ENCODE results near the gene FAM216B.

The FAM216B gene

DNA sequence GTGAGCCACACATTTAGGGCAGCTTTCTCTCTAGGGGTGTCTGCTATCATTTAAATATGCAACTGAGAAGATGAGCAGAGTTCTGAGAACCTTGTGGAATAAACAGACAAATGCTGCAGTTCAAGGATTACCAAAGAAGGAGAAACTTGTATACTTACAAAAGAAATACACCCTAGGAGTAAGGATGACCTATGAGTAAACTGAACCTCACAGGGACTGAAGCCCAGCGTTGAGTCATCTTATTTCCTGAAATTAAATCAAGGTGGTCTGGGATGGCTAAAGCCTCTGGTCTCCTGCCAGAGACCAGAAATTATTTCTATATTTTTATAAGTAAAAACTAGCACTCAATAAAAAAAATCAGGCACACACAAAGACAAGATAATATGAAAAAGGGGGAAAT, 40.1 kb downstream of the FAM216B start:
- Histone ChIP-seq H3K27me3 (ENCODE audit: insufficient read depth, low read length, poor library complexity) (peaks cover 5% of the 10 kb centered on the region), H3K9me3 (ENCODE audit: insufficient read depth, low read length, severe bottlenecking) (no peaks in the 10 kb centered on the region), H2AFZ (ENCODE audit: low read depth, low read length) (no peak overlapping the region), H3K4me2 (ENCODE audit: insufficient read depth, low read length) (no peak overlapping the region), H3K27ac (ENCODE audit: low read length) (no peak overlapping the region), H3K36me3 (ENCODE audit: insufficient read depth, low read length) (no peaks in the 10 kb centered on the region), H3K79me2 (ENCODE audit: insufficient read depth, low read length) (no peaks in the 10 kb centered on the region), H3K9ac (ENCODE audit: low read depth, low read length) (no peak overlapping the region), H3K4me1 (ENCODE audit: insufficient read depth, low read length) (no peaks in the 10 kb centered on the region), H3K4me3 (ENCODE audit: low read depth in 1 of 2, low read length in 2 of 2) (no peak overlapping the region), H4K20me1 (ENCODE audit: insufficient read depth, low read length) (no peaks in the 10 kb centered on the region)
- ATAC-seq (ENCODE audit: insufficient read depth, low read depth) (no peak), DNase-seq (no peak)
- TF ChIP-seq EZH2 (IDR thresholded peaks at IDR 0.05; ENCODE audit: borderline replicate concordance, low read depth, low read length, severe bottlenecking) = no peak

DNA sequence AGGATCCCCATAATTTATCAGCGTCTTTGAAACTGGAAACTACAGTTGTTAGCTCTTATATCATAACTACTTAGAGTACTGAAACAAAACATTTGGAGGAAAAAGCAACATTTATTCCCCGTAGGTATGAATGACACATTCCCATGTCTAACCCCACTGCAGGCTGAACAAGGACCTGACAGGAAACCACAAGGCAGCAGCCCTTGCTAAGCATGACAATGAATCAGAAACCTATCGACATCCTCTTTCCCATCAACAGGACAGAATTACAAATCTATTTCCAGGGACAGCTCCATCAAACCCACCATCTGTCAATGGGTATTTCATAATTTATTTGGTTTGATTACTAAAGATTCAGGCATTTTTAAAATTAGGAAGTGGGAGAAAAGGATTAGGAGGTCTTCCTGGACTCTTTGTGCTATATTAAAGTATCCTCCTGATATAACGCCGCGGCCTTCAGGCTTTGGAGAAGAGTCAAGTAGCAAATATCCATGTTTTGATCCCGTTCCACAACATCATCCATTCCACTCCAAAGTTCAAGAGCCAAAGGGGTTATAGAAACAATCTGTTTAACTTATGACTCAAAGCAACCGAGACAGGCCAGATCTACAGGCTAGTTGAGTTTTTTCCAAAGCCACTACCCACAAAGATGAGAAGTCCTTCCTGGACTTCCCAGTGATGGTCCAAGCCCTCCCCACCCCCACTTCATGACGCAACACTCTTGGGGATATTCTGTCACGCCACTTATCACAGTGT, 51.1 kb downstream of the FAM216B start:
- Histone ChIP-seq H3K9me3 (ENCODE audit: insufficient read depth, low read length, severe bottlenecking) (no peaks in the 10 kb centered on the region), H3K9ac (ENCODE audit: low read depth, low read length) (no peak overlapping the region), H2AFZ (ENCODE audit: low read depth, low read length) (no peak overlapping the region), H3K36me3 (ENCODE audit: insufficient read depth, low read length) (no peaks in the 10 kb centered on the region), H4K20me1 (ENCODE audit: insufficient read depth, low read length) (no peaks in the 10 kb centered on the region), H3K4me2 (ENCODE audit: insufficient read depth, low read length) (no peak overlapping the region), H3K27ac (ENCODE audit: low read length) (no peak overlapping the region), H3K4me1 (ENCODE audit: insufficient read depth, low read length) (no peaks in the 10 kb centered on the region), H3K4me3 (ENCODE audit: low read depth in 1 of 2, low read length in 2 of 2) (no peak overlapping the region), H3K27me3 (ENCODE audit: insufficient read depth, low read length, poor library complexity) (no peaks in the 10 kb centered on the region), H3K79me2 (ENCODE audit: insufficient read depth, low read length) (no peaks in the 10 kb centered on the region)
- peak; percentile 47; the same call in 1 of the 3 replicates for ATAC-seq (ENCODE audit: insufficient read depth, low read depth)
- TF ChIP-seq EZH2 (IDR thresholded peaks at IDR 0.05; ENCODE audit: borderline replicate concordance, low read depth, low read length, severe bottlenecking) (no peak), CTCF (IDR thresholded peaks at IDR 0.05; ENCODE audit: borderline replicate concordance, extremely low read depth, low read length, poor library complexity, severe bottlenecking) (no peak)
- DNase-seq = peak; percentile 7

DNA sequence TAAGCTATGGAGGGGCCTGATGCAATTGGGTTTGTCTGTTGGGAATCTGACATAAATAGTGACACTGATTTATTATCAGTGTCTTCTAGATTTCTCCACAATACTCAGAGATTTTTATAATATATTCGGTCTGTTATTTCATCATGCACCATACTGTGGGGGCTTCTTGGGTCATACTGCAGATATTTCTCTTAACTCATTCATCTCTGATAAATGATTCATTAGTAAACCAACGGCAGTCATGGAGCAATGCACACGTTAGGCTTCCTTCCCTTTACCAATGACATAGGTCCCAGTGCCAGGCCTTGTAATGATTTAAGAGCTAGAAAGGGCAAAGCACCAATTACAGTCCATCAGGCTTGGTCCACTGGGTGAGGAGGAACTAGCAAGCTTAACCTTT, 53.6 kb downstream of the FAM216B start:
- no peak overlapping the region for H3K9ac ChIP-seq (ENCODE audit: low read depth, low read length)
- H3K36me3 ChIP-seq (ENCODE audit: insufficient read depth, low read length) = no peaks in the 10 kb centered on the region
- DNase-seq (no peak), ATAC-seq (ENCODE audit: insufficient read depth, low read depth) (no peak)
- H3K4me3 ChIP-seq (ENCODE audit: low read depth in 1 of 2, low read length in 2 of 2) = no peak overlapping the region
- H3K27ac ChIP-seq (ENCODE audit: low read length) = no peak overlapping the region
- no peaks in the 10 kb centered on the region for H3K27me3 ChIP-seq (ENCODE audit: insufficient read depth, low read length, poor library complexity)
- H3K4me1 ChIP-seq (ENCODE audit: insufficient read depth, low read length) = no peaks in the 10 kb centered on the region
- TF ChIP-seq CTCF (IDR thresholded peaks at IDR 0.05; ENCODE audit: borderline replicate concordance, extremely low read depth, low read length, poor library complexity, severe bottlenecking) (no peak), EZH2 (IDR thresholded peaks at IDR 0.05; ENCODE audit: borderline replicate concordance, low read depth, low read length, severe bottlenecking) (no peak)
- no peaks in the 10 kb centered on the region for H4K20me1 ChIP-seq (ENCODE audit: insufficient read depth, low read length)
- no peak overlapping the region for H3K4me2 ChIP-seq (ENCODE audit: insufficient read depth, low read length)
- no peaks in the 10 kb centered on the region for H3K9me3 ChIP-seq (ENCODE audit: insufficient read depth, low read length, severe bottlenecking)
- H3K79me2 ChIP-seq (ENCODE audit: insufficient read depth, low read length) = no peaks in the 10 kb centered on the region
- H2AFZ ChIP-seq (ENCODE audit: low read depth, low read length) = no peak overlapping the region

GRCh38 chr13:42836930-42837690, 55.7 kb downstream of the FAM216B start:
- H3K36me3 ChIP-seq (ENCODE audit: insufficient read depth, low read length) = no peaks in the 10 kb centered on the region
- H3K4me2 ChIP-seq (ENCODE audit: insufficient read depth, low read length) = no peak overlapping the region
- H3K79me2 ChIP-seq (ENCODE audit: insufficient read depth, low read length) = no peaks in the 10 kb centered on the region
- no peak overlapping the region for H2AFZ ChIP-seq (ENCODE audit: low read depth, low read length)
- H4K20me1 ChIP-seq (ENCODE audit: insufficient read depth, low read length) = no peaks in the 10 kb centered on the region
- no peaks in the 10 kb centered on the region for H3K4me1 ChIP-seq (ENCODE audit: insufficient read depth, low read length)
- DNase-seq (no peak), ATAC-seq (ENCODE audit: insufficient read depth, low read depth) (no peak)
- no peak overlapping the region for H3K27ac ChIP-seq (ENCODE audit: low read length)
- H3K4me3 ChIP-seq (ENCODE audit: low read depth in 1 of 2, low read length in 2 of 2) = no peak overlapping the region
- H3K27me3 ChIP-seq (ENCODE audit: insufficient read depth, low read length, poor library complexity) = no peaks in the 10 kb centered on the region
- TF ChIP-seq EZH2 (IDR thresholded peaks at IDR 0.05; ENCODE audit: borderline replicate concordance, low read depth, low read length, severe bottlenecking) = no peak
- TF ChIP-seq CTCF (IDR thresholded peaks at IDR 0.05; ENCODE audit: borderline replicate concordance, extremely low read depth, low read length, poor library complexity, severe bottlenecking) = peak; percentile 29
- no peaks in the 10 kb centered on the region for H3K9me3 ChIP-seq (ENCODE audit: insufficient read depth, low read length, severe bottlenecking)
- no peak overlapping the region for H3K9ac ChIP-seq (ENCODE audit: low read depth, low read length)
